ENCODE measurements around the gene RYR1. TPM values are rescaled to one million over a fixed set of nuclear protein-coding genes. Genes with fewer than 3 reads are reported as not detected.

The RYR1 gene
- total RNA-seq, 1 donor from 2014 or later: 243 TPM

- H3K4me3 ChIP-seq (ENCODE audit: low read length in 3 of 3): no peak overlapping the region
- no peaks in the 10 kb centered on the region for H3K9me3 ChIP-seq (ENCODE audit: control insufficient read depth in 3 of 3, low read length in 3 of 3)
- H3K4me1 ChIP-seq (ENCODE audit: control insufficient read depth in 3 of 3, insufficient read depth in 3 of 3, low read length in 3 of 3): no peaks in the 10 kb centered on the region
- no peaks in the 10 kb centered on the region for H3K27me3 ChIP-seq (ENCODE audit: control insufficient read depth in 3 of 3, insufficient read depth in 3 of 3, low read length in 3 of 3)
- H3K9ac ChIP-seq (ENCODE audit: low read depth in 1 of 3, low read length in 3 of 3): no peak overlapping the region
- peaks cover 83 to 95% (median 85%) of the 10 kb centered on the region in 3 donors for H3K36me3 ChIP-seq (ENCODE audit: control insufficient read depth in 3 of 3, insufficient read depth in 3 of 3, low read length in 3 of 3)
- H3K27ac ChIP-seq (ENCODE audit: low read depth, low read length): no peak overlapping the region
These were observed 62.6 kb downstream of the RYR1 start for GRCh38 chr19:38496116-38496515.

DNA sequence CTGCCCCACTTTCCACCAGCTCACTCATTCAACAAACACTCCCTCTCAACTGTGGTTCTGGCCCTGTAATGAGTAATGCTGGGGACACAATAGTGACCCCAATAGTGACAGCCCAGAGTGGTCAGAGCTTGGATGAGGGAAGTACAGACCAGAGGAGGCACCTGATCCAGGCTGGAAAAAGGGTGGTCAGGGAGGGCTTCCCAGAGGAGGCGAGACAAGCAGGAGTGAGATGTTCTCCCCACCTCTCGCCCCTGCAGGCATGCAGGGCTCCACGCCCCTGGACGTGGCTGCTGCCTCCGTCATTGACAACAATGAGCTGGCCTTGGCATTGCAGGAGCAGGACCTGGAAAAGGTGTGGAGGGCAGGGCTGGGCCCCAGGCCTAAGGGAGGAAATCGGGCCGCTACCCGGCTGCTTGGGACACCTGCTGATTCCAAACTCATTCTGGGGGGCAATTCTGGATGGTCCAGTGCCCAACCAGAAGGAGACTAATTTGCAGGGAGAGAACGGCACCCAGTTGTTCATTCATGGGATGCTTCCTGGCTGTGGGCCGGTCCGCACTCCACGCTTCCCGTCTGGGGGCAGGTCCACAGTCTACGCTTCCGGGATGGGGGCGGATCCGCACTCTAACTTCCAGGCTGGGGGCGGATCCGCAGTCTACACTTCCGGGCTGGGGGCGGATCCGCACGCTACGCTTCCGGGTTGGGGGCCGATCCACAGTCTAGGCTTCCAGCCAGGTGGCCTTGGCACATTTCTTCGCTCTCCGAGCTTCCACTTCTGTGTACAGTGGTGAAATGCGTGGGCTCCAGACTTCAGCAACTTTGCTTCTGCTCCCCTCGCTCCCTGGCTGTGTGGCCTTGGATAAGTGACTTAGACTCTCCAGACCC, 63.4 kb downstream of the RYR1 start:
- H3K4me1 ChIP-seq (ENCODE audit: control insufficient read depth in 3 of 3, insufficient read depth in 3 of 3, low read length in 3 of 3): no peaks in the 10 kb centered on the region
- no peak overlapping the region for H3K27ac ChIP-seq (ENCODE audit: low read depth, low read length)
- no peaks in the 10 kb centered on the region for H3K27me3 ChIP-seq (ENCODE audit: control insufficient read depth in 3 of 3, insufficient read depth in 3 of 3, low read length in 3 of 3)
- H3K9me3 ChIP-seq (ENCODE audit: control insufficient read depth in 3 of 3, low read length in 3 of 3): no peaks in the 10 kb centered on the region
- H3K36me3 ChIP-seq (ENCODE audit: control insufficient read depth in 3 of 3, insufficient read depth in 3 of 3, low read length in 3 of 3): peaks cover 84 to 96% (median 92%) of the 10 kb centered on the region in 3 donors
- no peak overlapping the region for H3K9ac ChIP-seq (ENCODE audit: low read depth in 1 of 3, low read length in 3 of 3)
- H3K4me3 ChIP-seq (ENCODE audit: low read length in 3 of 3): no peak overlapping the region

- Histone ChIP-seq H3K27ac (ENCODE audit: low read depth, low read length) (no peak overlapping the region), H3K4me1 (ENCODE audit: control insufficient read depth in 3 of 3, insufficient read depth in 3 of 3, low read length in 3 of 3) (no peaks in the 10 kb centered on the region), H3K4me3 (ENCODE audit: low read length in 3 of 3) (no peak overlapping the region), H3K9ac (ENCODE audit: low read depth in 1 of 3, low read length in 3 of 3) (no peak overlapping the region), H3K9me3 (ENCODE audit: control insufficient read depth in 3 of 3, low read length in 3 of 3) (no peaks in the 10 kb centered on the region), H3K27me3 (ENCODE audit: control insufficient read depth in 3 of 3, insufficient read depth in 3 of 3, low read length in 3 of 3) (no peaks in the 10 kb centered on the region), H3K36me3 (ENCODE audit: control insufficient read depth in 3 of 3, insufficient read depth in 3 of 3, low read length in 3 of 3) (peaks cover 79 to 95% (median 92%) of the 10 kb centered on the region in 3 donors)
These were observed 64.4 kb downstream of the RYR1 start for GRCh38 chr19:38497907-38498306.

DNA sequence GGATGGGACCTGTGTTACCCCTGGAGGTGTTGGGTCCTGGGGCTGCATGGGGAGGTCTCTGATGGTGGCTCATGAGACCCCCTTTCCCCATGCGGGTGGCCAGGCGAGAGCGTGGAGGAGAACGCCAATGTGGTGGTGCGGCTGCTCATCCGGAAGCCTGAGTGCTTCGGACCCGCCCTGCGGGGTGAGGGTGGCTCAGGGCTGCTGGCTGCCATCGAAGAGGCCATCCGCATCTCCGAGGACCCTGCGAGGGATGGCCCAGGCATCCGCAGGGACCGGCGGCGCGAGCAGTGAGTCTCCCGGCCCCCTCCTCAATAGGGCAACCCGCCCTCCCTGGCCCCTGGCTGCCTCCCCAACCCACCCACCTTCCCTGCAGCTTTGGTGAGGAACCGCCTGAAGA, 66.0 kb downstream of the RYR1 start:
- H3K36me3 ChIP-seq (ENCODE audit: control insufficient read depth in 3 of 3, insufficient read depth in 3 of 3, low read length in 3 of 3): peaks cover 79 to 97% (median 95%) of the 10 kb centered on the region in 3 donors

GRCh38 chr19:38500450-38500849, 67.0 kb downstream of the RYR1 start:
- H3K9ac ChIP-seq (ENCODE audit: low read depth in 1 of 3, low read length in 3 of 3): no peak overlapping the region
- no peak overlapping the region for H3K4me3 ChIP-seq (ENCODE audit: low read length in 3 of 3)
- no peaks in the 10 kb centered on the region for H3K4me1 ChIP-seq (ENCODE audit: control insufficient read depth in 3 of 3, insufficient read depth in 3 of 3, low read length in 3 of 3)
- H3K27me3 ChIP-seq (ENCODE audit: control insufficient read depth in 3 of 3, insufficient read depth in 3 of 3, low read length in 3 of 3): no peaks in the 10 kb centered on the region
- no peak overlapping the region for H3K27ac ChIP-seq (ENCODE audit: low read depth, low read length)
- H3K9me3 ChIP-seq (ENCODE audit: control insufficient read depth in 3 of 3, low read length in 3 of 3): no peaks in the 10 kb centered on the region
- H3K36me3 ChIP-seq (ENCODE audit: control insufficient read depth in 3 of 3, insufficient read depth in 3 of 3, low read length in 3 of 3): peaks cover 83 to 97% (median 97%) of the 10 kb centered on the region in 3 donors

More for the DNA sequence above, 66.0 kb downstream of the RYR1 start:
- Histone ChIP-seq H3K27me3 (ENCODE audit: control insufficient read depth in 3 of 3, insufficient read depth in 3 of 3, low read length in 3 of 3) (no peaks in the 10 kb centered on the region), H3K4me1 (ENCODE audit: control insufficient read depth in 3 of 3, insufficient read depth in 3 of 3, low read length in 3 of 3) (no peaks in the 10 kb centered on the region), H3K9me3 (ENCODE audit: control insufficient read depth in 3 of 3, low read length in 3 of 3) (no peaks in the 10 kb centered on the region), H3K4me3 (ENCODE audit: low read length in 3 of 3) (no peak overlapping the region), H3K27ac (ENCODE audit: low read depth, low read length) (no peak overlapping the region), H3K9ac (ENCODE audit: low read depth in 1 of 3, low read length in 3 of 3) (no peak overlapping the region)

GRCh38 chr19:38502410-38503076, 69.1 kb downstream of the RYR1 start:
- H3K36me3 ChIP-seq (ENCODE audit: control insufficient read depth in 3 of 3, insufficient read depth in 3 of 3, low read length in 3 of 3): peaks cover 78 to 94% (median 93%) of the 10 kb centered on the region in 3 donors
- H3K4me1 ChIP-seq (ENCODE audit: control insufficient read depth in 3 of 3, insufficient read depth in 3 of 3, low read length in 3 of 3): no peaks in the 10 kb centered on the region
- no peaks in the 10 kb centered on the region for H3K9me3 ChIP-seq (ENCODE audit: control insufficient read depth in 3 of 3, low read length in 3 of 3)
- H3K27me3 ChIP-seq (ENCODE audit: control insufficient read depth in 3 of 3, insufficient read depth in 3 of 3, low read length in 3 of 3): no peaks in the 10 kb centered on the region
- H3K9ac ChIP-seq (ENCODE audit: low read depth in 1 of 3, low read length in 3 of 3): no peak overlapping the region
- H3K4me3 ChIP-seq (ENCODE audit: low read length in 3 of 3): no peak overlapping the region
- H3K27ac ChIP-seq (ENCODE audit: low read depth, low read length): no peak overlapping the region

GRCh38 chr19:38503077-38503410, 69.6 kb downstream of the RYR1 start:
- no peaks in the 10 kb centered on the region for H3K4me1 ChIP-seq (ENCODE audit: control insufficient read depth in 3 of 3, insufficient read depth in 3 of 3, low read length in 3 of 3)
- H3K4me3 ChIP-seq (ENCODE audit: low read length in 3 of 3): no peak overlapping the region
- no peak overlapping the region for H3K27ac ChIP-seq (ENCODE audit: low read depth, low read length)
- H3K9ac ChIP-seq (ENCODE audit: low read depth in 1 of 3, low read length in 3 of 3): no peak overlapping the region
- H3K27me3 ChIP-seq (ENCODE audit: control insufficient read depth in 3 of 3, insufficient read depth in 3 of 3, low read length in 3 of 3): no peaks in the 10 kb centered on the region
- H3K9me3 ChIP-seq (ENCODE audit: control insufficient read depth in 3 of 3, low read length in 3 of 3): no peaks in the 10 kb centered on the region
- H3K36me3 ChIP-seq (ENCODE audit: control insufficient read depth in 3 of 3, insufficient read depth in 3 of 3, low read length in 3 of 3): peaks cover 76 to 93% (median 92%) of the 10 kb centered on the region in 3 donors

- Histone ChIP-seq H3K27me3 (ENCODE audit: control insufficient read depth in 3 of 3, insufficient read depth in 3 of 3, low read length in 3 of 3) (no peaks in the 10 kb centered on the region), H3K27ac (ENCODE audit: low read depth, low read length) (no peak overlapping the region), H3K36me3 (ENCODE audit: control insufficient read depth in 3 of 3, insufficient read depth in 3 of 3, low read length in 3 of 3) (peaks cover 71 to 89% (median 86%) of the 10 kb centered on the region in 3 donors)
These were observed 72.5 kb downstream of the RYR1 start for GRCh38 chr19:38505958-38506357.

GRCh38 chr19:38506375-38506722, 72.9 kb downstream of the RYR1 start:
- Histone ChIP-seq H3K9me3 (ENCODE audit: control insufficient read depth in 3 of 3, low read length in 3 of 3) (no peaks in the 10 kb centered on the region), H3K36me3 (ENCODE audit: control insufficient read depth in 3 of 3, insufficient read depth in 3 of 3, low read length in 3 of 3) (peaks cover 73 to 89% (median 86%) of the 10 kb centered on the region in 3 donors), H3K27ac (ENCODE audit: low read depth, low read length) (no peak overlapping the region), H3K9ac (ENCODE audit: low read depth in 1 of 3, low read length in 3 of 3) (no peak overlapping the region), H3K27me3 (ENCODE audit: control insufficient read depth in 3 of 3, insufficient read depth in 3 of 3, low read length in 3 of 3) (no peaks in the 10 kb centered on the region), H3K4me3 (ENCODE audit: low read length in 3 of 3) (no peak overlapping the region), H3K4me1 (ENCODE audit: control insufficient read depth in 3 of 3, insufficient read depth in 3 of 3, low read length in 3 of 3) (no peaks in the 10 kb centered on the region)

More at GRCh38 chr19:38505958-38506357, 72.5 kb downstream of the RYR1 start:
- no peak overlapping the region for H3K4me3 ChIP-seq (ENCODE audit: low read length in 3 of 3)
- H3K4me1 ChIP-seq (ENCODE audit: control insufficient read depth in 3 of 3, insufficient read depth in 3 of 3, low read length in 3 of 3): no peaks in the 10 kb centered on the region
- H3K9ac ChIP-seq (ENCODE audit: low read depth in 1 of 3, low read length in 3 of 3): no peak overlapping the region
- H3K9me3 ChIP-seq (ENCODE audit: control insufficient read depth in 3 of 3, low read length in 3 of 3): no peaks in the 10 kb centered on the region

Measured in skeletal muscle tissue (tissue), 4 donors.